Mesothelial cell of epicardium (in vitro differentiated cells): ENCODE results near the gene INTS7. TPM values are rescaled to one million over a fixed set of nuclear protein-coding genes. Genes with fewer than 3 reads are reported as not detected.
"Not testable (repeated sequence)": the region's sequence is repeated elsewhere in the genome, so short reads cannot be mapped to it uniquely, and the experiment has no call there.

Source experiments
- DNase-seq, 2 experiments: peaks; one replicate each; pipeline ENCODE4 v3.0.0; 2021; ENCODE audit warnings: low spot score in 2 of 2; ENCODE audit not compliant: unreplicated experiment in 2 of 2
- H3K27ac Mint-ChIP-seq: 2 replicates; pipeline ENCODE4 v1.8.0; 2021; ENCODE audit warnings: mixed read lengths
- H3K27me3 Mint-ChIP-seq: 2 replicates; pipeline ENCODE4 v1.8.0; 2021; ENCODE audit warnings: low read depth, mixed read lengths
- H3K36me3 Mint-ChIP-seq: 2 replicates; pipeline ENCODE4 v1.8.0; 2021; ENCODE audit warnings: mixed read lengths
- H3K4me1 Mint-ChIP-seq: 2 replicates; pipeline ENCODE4 v1.8.0; 2021; ENCODE audit warnings: mixed read lengths
- H3K4me3 Mint-ChIP-seq: 2 replicates; pipeline ENCODE4 v1.8.0; 2021; ENCODE audit warnings: mild to moderate bottlenecking, moderate library complexity, mixed read lengths
- H3K9me3 Mint-ChIP-seq: 2 replicates; pipeline ENCODE4 v1.8.0; 2021; ENCODE audit warnings: mixed read lengths
- total RNA-seq: library from RNA; stranded (reverse); gene quantifications from 3 replicates; pipeline ENCODE4 v1.2.1, GENCODE V29; 2021
- TF ChIP-seq, protein P1 (sequence below): fragments of 200-600 bp; sonication (generic); IDR thresholded peaks from one replicate; pipeline ENCODE4 v1.5.0; 2021; ENCODE audit warnings: antibody characterized with exemption; ENCODE audit not compliant: unreplicated experiment

INTS7 gene
- total RNA-seq, 1 donor from 2014 or later = 16.5 TPM

DNA sequence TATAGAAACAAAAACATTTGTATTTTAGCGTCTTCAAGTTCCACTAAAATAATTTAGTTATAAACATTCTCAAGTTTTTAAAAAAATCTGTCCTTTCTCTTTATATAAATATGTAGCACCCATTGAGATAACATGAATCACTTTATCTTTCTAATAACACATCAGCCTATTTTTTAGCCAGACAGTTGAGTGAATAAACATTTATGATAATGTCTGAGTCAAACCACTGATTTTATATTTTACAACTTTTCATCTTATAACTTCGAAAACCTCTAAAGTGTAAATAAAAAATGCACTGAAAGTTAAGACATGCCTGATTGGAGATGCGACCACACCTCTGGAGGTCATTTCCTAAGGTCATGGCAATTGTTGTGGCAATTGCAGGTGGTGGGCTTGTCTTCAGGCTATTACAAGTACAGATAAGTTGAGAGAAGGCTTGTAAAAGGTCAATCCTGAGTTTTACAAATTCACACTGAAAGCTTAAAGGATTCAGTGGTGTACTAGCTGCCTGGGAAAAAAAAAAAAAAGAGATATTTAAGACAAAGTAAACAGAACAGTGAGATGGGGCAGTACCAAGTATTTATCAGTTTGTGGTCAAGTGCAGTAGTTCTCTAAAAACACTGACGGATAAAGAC is 67.0 kb downstream of the INTS7 start:
- Mint-ChIP-seq H3K27ac (no peak overlapping the region), H3K4me3 (no peak overlapping the region), H3K4me1 (no peaks in the 10 kb centered on the region), H3K9me3 (peaks cover 21% of the 10 kb centered on the region), H3K27me3 (no peaks in the 10 kb centered on the region), H3K36me3 (peaks cover 29% of the 10 kb centered on the region)
- DNase-seq = no peak
- TF ChIP-seq, protein P1, sequence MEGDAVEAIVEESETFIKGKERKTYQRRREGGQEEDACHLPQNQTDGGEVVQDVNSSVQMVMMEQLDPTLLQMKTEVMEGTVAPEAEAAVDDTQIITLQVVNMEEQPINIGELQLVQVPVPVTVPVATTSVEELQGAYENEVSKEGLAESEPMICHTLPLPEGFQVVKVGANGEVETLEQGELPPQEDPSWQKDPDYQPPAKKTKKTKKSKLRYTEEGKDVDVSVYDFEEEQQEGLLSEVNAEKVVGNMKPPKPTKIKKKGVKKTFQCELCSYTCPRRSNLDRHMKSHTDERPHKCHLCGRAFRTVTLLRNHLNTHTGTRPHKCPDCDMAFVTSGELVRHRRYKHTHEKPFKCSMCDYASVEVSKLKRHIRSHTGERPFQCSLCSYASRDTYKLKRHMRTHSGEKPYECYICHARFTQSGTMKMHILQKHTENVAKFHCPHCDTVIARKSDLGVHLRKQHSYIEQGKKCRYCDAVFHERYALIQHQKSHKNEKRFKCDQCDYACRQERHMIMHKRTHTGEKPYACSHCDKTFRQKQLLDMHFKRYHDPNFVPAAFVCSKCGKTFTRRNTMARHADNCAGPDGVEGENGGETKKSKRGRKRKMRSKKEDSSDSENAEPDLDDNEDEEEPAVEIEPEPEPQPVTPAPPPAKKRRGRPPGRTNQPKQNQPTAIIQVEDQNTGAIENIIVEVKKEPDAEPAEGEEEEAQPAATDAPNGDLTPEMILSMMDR = no peak

DNA sequence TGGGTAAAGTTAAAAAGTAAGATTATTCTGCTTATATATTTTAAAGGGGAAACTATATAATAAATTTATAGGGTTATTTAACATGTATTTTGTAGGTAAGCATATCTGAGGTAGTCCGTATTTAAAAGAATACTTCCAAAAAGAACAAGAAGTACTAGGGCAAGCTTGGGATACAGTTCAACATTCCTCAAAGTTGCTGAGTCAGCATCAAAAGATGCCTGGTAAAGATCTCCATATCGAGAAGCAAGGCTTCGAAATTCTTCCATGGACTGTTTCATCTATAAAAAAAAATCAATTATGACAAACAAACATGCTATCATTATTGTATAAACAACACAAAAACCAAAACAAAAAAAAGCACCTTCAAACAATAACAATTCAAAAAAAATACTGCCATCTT is 67.7 kb downstream of the INTS7 start:
- Mint-ChIP-seq H3K4me3 (no peak overlapping the region), H3K9me3 (peaks cover 26% of the 10 kb centered on the region), H3K4me1 (no peaks in the 10 kb centered on the region), H3K36me3 (peaks cover 35% of the 10 kb centered on the region), H3K27me3 (no peaks in the 10 kb centered on the region), H3K27ac (no peak overlapping the region)
- no peak for DNase-seq
- TF ChIP-seq, protein P1 = no peak

DNA sequence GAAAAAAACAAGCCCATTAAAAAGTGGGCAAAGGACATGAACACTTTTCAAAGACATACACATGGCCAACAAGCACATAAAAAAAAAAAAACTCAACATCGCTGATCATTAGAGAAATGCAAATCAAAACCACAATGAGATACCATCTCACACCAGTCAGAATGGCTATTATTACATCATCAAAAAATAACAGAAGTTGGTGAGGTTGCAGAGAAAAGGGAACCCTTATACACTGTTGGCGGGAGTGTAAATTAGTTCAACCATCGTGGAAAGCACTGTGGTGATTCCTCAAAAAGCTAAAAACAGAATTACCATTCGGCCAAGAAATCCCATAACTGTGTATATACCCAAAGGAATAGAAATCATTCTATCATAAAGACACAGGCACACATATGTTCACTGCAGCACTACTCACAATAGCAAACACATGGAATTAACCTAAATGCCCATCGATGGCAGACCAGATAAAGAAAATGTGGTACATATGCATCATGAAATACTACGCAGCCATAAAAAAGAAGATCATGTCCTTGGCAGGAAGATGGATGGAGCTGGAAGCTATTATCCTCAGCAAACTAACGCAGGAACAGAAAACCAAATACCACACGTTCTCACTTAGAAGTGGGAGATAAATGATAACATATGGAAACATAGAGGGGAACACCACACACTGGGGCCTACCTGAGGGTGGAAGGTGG is 70.1 kb downstream of the INTS7 start:
- Mint-ChIP-seq H3K4me3 (no peak overlapping the region), H3K4me1 (no peaks in the 10 kb centered on the region), H3K9me3 (peaks cover 34% of the 10 kb centered on the region), H3K27me3 (no peaks in the 10 kb centered on the region), H3K27ac (no peak overlapping the region), H3K36me3 (peaks cover 53% of the 10 kb centered on the region)
- TF ChIP-seq, protein P1 = no peak
- DNase-seq = no peak

DNA sequence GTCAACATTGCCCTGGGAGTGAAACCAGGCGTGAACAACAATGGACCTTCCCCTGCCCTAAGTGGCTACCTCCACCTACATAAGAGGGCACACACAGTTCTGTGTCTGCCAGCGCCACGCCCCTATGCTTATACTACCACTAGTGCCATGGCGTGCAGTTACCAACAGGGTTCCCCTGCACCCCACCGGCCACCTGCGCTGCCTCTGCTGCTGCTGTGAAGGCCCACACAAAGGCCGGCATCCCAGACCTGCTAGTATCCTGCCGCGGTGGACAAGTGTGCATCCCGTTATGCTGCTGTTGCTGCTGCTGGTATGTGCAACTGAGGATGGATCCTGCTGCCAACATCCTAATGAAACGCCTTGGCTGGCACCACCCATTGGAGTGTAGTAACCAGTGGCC is 75.7 kb downstream of the INTS7 start:
- no peak overlapping the region for H3K4me3 Mint-ChIP-seq
- DNase-seq = no peak
- no peaks in the 10 kb centered on the region for H3K4me1 Mint-ChIP-seq
- H3K36me3 Mint-ChIP-seq = peaks cover 69% of the 10 kb centered on the region
- TF ChIP-seq, protein P1 = no peak
- H3K27ac Mint-ChIP-seq = no peak overlapping the region
- no peaks in the 10 kb centered on the region for H3K27me3 Mint-ChIP-seq
- peaks cover 30% of the 10 kb centered on the region for H3K9me3 Mint-ChIP-seq

GRCh38 chr1:211959221-211959620 is 76.1 kb downstream of the INTS7 start:
- H3K4me3 Mint-ChIP-seq = no peak overlapping the region

DNA sequence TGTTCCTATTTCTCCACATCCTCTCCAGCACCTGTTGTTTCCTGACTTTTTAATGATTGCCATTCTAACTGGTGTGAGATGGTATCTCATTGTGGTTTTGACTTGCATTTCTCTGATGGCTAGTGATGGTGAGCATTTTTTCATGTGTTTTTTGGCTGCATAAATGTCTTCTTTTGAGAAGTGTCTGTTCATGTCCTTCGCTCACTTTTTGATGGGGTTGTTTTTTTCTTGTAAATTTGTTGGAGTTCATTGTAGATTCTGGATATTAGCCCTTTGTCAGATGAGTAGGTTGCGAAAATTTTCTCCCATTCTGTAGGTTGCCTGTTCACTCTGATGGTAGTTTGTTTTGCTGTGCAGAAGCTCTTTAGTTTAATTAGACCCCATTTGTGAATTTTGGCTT is 81.3 kb downstream of the INTS7 start:
- not testable (repeated sequence) for H3K4me1 Mint-ChIP-seq, DNase-seq, H3K27me3 Mint-ChIP-seq, H3K27ac Mint-ChIP-seq, H3K9me3 Mint-ChIP-seq, H3K4me3 Mint-ChIP-seq
- H3K36me3 Mint-ChIP-seq = peaks cover 29% of the 10 kb centered on the region

More at GRCh38 chr1:211959221-211959620, 76.1 kb downstream of the INTS7 start:
- Mint-ChIP-seq H3K9me3 (peaks cover 25% of the 10 kb centered on the region), H3K27ac (no peak overlapping the region), H3K4me1 (no peaks in the 10 kb centered on the region), H3K36me3 (peaks cover 65% of the 10 kb centered on the region), H3K27me3 (no peaks in the 10 kb centered on the region)
- no peak for DNase-seq
- TF ChIP-seq, protein P1 = no peak

GRCh38 chr1:211953543-211953942 is 81.8 kb downstream of the INTS7 start:
- H3K36me3 Mint-ChIP-seq = peaks cover 26% of the 10 kb centered on the region
- not testable (repeated sequence) for H3K27me3 Mint-ChIP-seq, H3K4me3 Mint-ChIP-seq

More at GRCh38 chr1:211953543-211953942, 81.8 kb downstream of the INTS7 start:
- H3K4me1 Mint-ChIP-seq, H3K27ac Mint-ChIP-seq, H3K9me3 Mint-ChIP-seq, DNase-seq: not testable (repeated sequence)
